ENCODE data around the gene GPATCH1. TPM values are rescaled to one million over a fixed set of nuclear protein-coding genes. Genes with fewer than 3 reads are reported as not detected.

The GPATCH1 gene
- total and polyA plus RNA-seq, 9 of the 15 experiments (the other 6 are each of a cell fraction or from before 2014, with no cell fraction given): 3.7 to 9.7 (median 7.7) TPM

GRCh38 chr19:33143897-33144405 lies 63.0 kb downstream of the GPATCH1 start (continued):
- TF ChIP-seq, protein P1, sequence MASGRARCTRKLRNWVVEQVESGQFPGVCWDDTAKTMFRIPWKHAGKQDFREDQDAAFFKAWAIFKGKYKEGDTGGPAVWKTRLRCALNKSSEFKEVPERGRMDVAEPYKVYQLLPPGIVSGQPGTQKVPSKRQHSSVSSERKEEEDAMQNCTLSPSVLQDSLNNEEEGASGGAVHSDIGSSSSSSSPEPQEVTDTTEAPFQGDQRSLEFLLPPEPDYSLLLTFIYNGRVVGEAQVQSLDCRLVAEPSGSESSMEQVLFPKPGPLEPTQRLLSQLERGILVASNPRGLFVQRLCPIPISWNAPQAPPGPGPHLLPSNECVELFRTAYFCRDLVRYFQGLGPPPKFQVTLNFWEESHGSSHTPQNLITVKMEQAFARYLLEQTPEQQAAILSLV (tag; IDR thresholded peaks at IDR 0.05): no peak
- TF ChIP-seq ZBTB7A (IDR thresholded peaks at IDR 0.05; ENCODE audit: borderline replicate concordance, control insufficient read depth, low read depth, low read length): peak; percentile 51
- TF ChIP-seq KAT7 (CRISPR knock-in tag; IDR thresholded peaks at IDR 0.05; ENCODE audit: borderline replicate concordance): no peak
- TF ChIP-seq ZKSCAN8 (CRISPR knock-in tag; IDR thresholded peaks at IDR 0.05): no peak
- no peak for TF ChIP-seq TSHZ1 (CRISPR knock-in tag; IDR thresholded peaks at IDR 0.05)
- TF ChIP-seq ZNF165 (CRISPR knock-in tag; IDR thresholded peaks at IDR 0.05; ENCODE audit: borderline replicate concordance): no peak
- TF ChIP-seq MYNN (IDR thresholded peaks at IDR 0.05): no peak
- no peak for TF ChIP-seq MYNN (CRISPR knock-in tag; IDR thresholded peaks at IDR 0.05)
- no peak for TF ChIP-seq ZBTB8A (IDR thresholded peaks at IDR 0.05; ENCODE audit: partially characterized antibody)
- no peak for TF ChIP-seq KAT8 (IDR thresholded peaks at IDR 0.05; ENCODE audit: low read depth)
- no peak for TF ChIP-seq SP1 (CRISPR knock-in tag; IDR thresholded peaks at IDR 0.05)
- TF ChIP-seq RUNX1 (IDR thresholded peaks at IDR 0.05; ENCODE audit: low read depth): no peak
- TF ChIP-seq NR2F6 (CRISPR knock-in tag; IDR thresholded peaks at IDR 0.05): no peak
- TF ChIP-seq, protein P2, sequence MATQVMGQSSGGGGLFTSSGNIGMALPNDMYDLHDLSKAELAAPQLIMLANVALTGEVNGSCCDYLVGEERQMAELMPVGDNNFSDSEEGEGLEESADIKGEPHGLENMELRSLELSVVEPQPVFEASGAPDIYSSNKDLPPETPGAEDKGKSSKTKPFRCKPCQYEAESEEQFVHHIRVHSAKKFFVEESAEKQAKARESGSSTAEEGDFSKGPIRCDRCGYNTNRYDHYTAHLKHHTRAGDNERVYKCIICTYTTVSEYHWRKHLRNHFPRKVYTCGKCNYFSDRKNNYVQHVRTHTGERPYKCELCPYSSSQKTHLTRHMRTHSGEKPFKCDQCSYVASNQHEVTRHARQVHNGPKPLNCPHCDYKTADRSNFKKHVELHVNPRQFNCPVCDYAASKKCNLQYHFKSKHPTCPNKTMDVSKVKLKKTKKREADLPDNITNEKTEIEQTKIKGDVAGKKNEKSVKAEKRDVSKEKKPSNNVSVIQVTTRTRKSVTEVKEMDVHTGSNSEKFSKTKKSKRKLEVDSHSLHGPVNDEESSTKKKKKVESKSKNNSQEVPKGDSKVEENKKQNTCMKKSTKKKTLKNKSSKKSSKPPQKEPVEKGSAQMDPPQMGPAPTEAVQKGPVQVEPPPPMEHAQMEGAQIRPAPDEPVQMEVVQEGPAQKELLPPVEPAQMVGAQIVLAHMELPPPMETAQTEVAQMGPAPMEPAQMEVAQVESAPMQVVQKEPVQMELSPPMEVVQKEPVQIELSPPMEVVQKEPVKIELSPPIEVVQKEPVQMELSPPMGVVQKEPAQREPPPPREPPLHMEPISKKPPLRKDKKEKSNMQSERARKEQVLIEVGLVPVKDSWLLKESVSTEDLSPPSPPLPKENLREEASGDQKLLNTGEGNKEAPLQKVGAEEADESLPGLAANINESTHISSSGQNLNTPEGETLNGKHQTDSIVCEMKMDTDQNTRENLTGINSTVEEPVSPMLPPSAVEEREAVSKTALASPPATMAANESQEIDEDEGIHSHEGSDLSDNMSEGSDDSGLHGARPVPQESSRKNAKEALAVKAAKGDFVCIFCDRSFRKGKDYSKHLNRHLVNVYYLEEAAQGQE (IDR thresholded peaks at IDR 0.05; ENCODE audit: borderline replicate concordance): peak; percentile 81
- TF ChIP-seq, protein P2 (CRISPR knock-in tag; IDR thresholded peaks at IDR 0.05; ENCODE audit: low read depth): no peak

Measured in K562 (cell line).